ENCODE data around the gene ZFAND3. TPM values are rescaled to one million over a fixed set of nuclear protein-coding genes. Genes with fewer than 3 reads are reported as not detected.
"Not testable (repeated sequence)": the region's sequence is repeated elsewhere in the genome, so short reads cannot be mapped to it uniquely, and the experiment has no call there.

Gene ZFAND3
- total RNA-seq, 2 donors from 2014 or later: 61.1 to 83.6 TPM

DNA sequence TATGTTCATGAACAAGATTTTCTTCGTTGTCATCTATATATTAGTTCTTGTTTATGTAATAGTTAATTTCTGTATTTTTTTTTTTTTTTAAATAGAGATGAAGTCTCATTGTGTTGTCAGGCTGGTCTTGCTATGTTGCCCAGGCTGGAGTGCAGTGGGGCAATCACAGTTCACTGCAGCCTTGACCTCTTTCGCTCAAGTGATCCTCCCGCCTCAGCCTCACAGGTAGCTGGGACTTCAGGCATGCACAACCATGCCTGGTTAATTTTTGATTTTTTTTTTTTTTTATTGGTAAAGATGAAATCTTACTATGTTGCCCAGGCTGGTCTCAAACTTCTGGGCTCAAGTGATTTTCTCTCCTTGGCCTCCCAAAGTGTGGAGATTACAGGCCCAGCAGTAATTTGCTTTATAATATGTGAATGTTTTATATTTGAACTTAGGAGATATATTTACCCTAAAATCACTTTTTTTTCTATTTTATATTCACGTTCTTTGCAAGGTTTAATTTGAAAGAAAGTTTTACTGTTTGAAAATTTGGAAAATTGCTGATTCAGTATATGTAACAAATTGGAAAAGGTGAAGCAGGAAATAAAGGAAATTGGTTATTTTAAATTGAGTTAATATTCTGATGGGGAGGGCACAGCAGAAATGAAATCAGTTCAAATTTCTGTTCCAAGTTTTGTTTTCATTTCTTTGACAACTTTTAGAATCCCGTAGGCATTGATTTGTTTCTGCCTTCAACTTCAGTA lies 56.2 kb downstream of the ZFAND3 start:
- DNase-seq: no peak
- intact Hi-C loops (cut with DNase I): no loop called here
- ATAC-seq: no peak

DNA sequence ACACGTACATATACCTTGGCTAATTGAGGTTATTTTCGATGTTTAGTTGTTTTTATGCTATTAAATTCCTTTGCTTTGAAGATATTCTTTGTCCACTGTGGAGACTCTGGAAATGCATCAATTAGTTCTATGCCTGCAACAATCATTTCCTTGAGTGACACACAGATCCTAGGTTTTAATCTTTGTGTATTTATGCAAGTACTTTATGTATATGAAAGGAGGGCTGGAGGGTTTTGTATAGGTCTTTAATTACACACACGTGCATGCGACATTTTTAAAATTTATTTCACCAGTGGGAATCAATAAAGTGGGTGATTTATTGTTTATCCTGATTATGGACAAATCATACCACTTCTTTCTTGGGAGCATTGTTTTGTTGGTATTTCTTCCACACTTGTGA lies 57.3 kb downstream of the ZFAND3 start:
- ATAC-seq (no peak), DNase-seq (no peak)
- intact Hi-C loops (cut with DNase I): no loop called here

DNA sequence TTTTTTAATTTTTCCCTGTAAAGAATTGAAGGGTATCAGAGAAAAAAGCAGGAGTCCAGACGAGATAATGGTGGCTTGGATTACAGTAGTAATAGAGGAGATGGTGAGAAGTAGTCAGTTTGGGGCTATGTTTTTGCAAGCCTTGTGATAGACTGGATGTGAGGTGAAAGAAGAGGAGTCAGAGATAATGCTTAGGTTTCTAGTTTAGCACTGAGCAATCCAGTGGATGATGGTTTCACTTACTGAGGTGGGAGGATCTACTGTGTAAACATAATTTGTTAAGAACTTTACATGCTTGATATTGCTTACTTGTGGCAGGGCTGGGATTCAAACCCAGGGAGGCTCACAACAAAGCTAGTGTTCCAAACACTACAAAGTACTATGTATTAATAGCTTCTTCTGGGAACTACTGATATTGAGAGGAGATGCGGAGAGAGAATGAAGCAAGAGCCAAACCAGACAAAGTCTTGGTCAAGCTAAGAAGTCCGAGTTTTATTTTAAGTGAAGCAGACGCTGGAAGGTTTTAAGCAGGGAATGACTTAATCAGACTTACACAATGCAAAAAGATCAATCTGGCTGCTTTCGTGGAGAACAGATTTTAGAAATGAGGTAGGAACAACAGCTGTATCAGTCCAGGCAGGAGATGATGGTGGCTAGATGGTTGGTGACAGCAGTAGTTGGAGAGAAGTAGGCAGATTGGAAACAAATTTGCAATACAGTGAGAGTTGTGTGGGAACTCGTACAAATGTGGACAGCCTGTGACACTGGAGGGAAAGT lies 58.0 kb downstream of the ZFAND3 start:
- no peak for DNase-seq
- ATAC-seq: peak; percentile 23 to 61
- intact Hi-C loops (cut with DNase I): no loop called here

DNA sequence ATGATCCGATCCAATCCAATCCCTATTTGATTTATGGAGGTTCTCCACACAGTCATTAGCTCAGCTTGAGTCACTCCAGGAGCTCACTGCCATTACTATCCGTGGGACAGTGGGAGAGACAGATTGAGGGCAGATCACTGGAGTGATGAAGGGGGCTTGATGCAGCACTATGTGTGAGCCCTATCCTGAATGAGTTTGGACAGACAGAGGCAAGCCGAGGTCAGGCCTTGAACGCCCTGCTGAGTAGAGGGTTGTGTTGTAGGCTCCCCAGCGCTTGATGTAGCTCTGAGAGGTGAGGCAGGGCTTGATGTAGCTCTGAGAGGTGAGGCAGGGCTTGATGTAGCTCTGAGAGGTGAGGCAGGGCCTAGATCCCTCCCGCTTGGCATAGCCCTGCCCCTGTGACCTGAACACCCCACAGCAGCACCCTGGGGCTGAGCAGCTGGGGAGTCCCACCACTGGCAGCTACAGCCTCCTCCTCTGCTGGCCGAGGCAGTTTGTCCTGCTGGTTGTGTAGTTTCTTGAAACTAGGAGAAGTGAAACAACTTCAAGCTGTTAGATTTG lies 58.7 kb downstream of the ZFAND3 start:
- no peak for DNase-seq
- ATAC-seq: peak; percentile 30 to 39
- intact Hi-C loops (cut with DNase I): no loop called here

DNA sequence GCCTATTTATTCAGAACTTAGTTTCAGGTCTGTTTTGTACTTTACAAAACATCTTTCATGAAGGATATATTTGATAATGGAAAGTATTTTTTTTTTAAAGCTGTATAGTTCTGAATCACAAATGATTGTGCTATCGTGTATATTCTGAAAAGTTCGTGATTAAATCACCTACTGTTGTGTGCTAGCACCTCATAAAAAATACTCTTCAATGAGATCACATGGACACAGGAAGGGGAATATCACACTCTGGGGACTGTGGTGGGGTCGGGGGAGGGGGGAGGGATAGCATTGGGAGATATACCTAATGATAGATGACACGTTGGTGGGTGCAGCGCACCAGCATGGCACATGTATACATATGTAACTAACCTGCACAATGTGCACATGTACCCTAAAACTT lies 61.1 kb downstream of the ZFAND3 start:
- DNase-seq; intact Hi-C loops (cut with DNase I): not testable (repeated sequence)

DNA sequence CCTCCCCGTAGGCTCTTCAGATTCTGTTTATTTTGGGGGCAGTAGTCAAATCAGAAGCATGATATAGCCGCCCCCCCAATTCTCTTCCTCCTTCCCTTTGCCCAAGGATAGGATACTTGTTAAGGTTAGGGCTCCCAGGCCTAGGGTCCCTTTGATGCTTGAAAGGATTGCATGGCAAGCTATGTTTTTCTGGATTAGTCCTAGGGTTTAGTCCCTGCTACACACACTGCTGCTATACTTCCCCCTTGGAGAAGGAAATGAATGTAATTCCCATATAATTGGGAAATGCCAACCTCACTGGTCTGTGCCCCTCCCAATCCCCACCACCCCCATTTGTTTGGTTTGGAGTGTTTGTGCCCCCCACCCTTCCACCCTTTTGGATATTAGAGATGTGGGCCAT lies 62.8 kb downstream of the ZFAND3 start:
- DNase-seq (no peak), ATAC-seq (no peak)
- intact Hi-C loops (cut with DNase I): no loop called here

More for the DNA sequence above, 61.1 kb downstream of the ZFAND3 start:
- not testable (repeated sequence) for ATAC-seq

DNA sequence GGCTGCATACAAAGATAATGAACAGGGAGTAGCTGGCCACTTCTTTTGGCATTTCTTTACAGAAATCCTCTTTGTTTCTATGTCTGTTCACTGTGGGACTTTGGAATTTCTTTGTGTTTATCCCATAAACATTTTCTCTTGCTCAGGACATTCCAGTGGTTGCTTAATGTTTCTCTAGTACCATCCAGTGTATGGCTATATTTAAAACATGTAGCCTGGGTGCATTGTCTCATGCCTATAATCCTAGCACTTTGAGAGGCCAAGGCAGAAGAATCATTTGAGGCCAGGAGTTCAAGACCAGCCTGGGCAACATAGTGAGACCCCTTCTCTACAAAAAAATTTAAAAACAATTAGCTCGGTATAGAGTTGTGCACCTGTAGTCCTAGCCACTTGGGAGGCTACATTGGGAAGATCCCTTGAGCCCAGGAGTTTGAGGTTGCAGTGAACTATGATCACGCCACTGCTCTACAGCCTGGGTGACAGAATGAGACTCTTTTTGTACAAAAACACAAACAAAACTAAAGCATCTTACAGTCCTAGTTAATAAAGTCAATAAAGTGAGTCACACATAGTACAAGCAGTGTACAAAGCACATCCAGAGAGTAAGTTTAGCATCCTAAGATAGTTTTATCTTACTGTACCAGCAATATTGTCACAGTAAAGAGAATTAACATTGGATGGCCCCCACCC lies 63.3 kb downstream of the ZFAND3 start:
- ATAC-seq: peak in 1 of 2 donors; percentile 11
- intact Hi-C loops (cut with DNase I): no loop called here
- DNase-seq: no peak

DNA sequence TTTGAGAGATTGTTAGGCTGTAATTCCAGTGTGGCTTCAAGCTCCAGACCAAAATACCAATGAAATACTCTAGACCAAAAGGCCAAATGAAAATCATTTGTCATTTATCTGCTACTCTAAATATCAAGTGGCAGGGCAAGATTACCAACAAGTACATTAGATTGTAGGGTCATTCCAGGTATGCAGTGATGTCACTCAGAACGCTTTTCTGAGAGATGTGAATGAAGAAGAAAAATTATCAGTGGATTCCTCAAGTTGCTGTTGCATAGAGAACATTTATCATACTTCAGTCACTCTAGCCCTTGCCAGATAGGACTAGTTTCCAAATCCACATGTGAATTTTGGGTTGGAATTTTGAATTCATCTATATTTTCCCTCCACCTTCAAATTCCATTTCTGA lies 65.0 kb downstream of the ZFAND3 start:
- DNase-seq (no peak), ATAC-seq (peak in 1 of 2 donors; percentile 40)
- intact Hi-C loops (cut with DNase I): no loop called here

DNA sequence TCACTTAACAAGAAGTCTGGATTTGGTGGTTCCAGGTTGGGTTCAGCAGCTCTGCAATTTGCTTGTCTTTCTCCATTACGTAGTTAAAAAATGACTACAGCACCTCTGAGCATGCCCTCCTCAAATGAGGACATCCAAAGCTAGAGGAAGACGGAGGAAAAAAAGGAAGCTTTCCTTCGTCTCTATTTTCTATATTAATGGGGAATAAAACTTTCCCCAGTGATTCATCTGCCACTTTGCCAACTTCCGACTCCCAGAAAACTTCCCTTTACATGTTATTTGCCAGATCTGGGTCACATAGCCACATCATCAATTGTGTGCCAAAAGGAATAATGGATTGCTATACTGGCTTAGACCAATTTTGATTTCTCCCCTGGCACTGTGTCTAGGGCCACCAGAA lies 69.5 kb downstream of the ZFAND3 start:
- intact Hi-C loops (cut with DNase I): no loop called here
- peak in 1 of 2 donors; percentile 29 for ATAC-seq
- no peak for DNase-seq

DNA sequence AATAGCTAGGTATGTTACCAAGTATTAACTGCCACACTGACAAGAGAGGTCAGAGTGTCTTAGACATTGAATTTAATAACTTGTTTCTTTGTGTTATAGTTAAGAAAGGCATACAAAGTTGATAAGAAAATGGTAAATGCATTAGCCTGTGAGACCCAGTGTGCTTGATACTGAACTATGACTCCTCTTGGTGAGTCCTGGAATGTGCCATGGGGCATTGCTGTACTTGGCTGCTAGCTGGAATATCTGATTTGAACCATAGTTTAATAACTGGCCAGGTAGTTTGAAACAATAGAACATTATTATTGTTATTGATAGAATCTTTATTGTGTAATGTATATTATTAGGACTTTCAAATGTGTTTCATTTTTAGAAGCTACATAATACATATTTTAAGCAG lies 70.0 kb downstream of the ZFAND3 start:
- peak in 1 of 2 donors; percentile 47 for ATAC-seq
- DNase-seq: no peak
- intact Hi-C loops (cut with DNase I): no loop called here

DNA sequence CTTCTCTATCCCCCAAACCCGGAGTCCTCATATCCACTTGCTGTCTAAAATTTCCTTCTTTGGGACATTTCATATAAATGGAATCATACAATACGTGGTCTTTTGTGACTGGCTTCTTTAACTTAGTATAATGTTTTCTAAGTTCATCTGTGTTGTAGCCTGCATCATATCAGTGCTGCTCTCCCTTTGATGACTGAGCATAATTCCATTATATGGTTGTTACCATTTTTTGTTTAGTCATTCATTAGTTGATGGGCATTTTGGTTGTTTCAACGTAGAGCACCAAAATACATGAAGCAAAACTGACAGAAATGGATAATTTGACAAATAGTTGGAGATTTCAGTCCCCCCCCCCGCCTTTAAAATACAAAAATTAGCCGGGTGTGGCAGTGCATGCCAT lies 71.5 kb downstream of the ZFAND3 start:
- ATAC-seq: no peak
- intact Hi-C loops (cut with DNase I): no loop called here
- no peak for DNase-seq

DNA sequence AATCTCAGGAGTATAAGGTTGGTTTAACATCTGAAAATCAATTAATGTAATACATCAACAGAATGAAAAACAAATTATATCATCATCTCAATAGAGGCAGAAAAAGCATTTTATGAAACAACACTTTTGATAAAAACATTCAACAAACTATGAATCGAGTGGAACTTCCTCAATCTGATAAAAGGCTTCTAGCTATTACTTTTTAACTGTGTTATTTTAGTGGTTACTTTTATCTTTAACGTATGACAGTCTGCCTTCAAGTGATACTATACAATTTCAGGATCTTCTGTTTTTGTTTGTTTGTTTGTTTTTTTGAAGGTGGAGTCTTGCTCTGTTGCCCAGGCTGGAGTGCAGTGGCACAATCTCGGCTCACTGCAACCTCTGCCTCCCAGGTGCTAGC lies 73.7 kb downstream of the ZFAND3 start:
- intact Hi-C loops (cut with DNase I): no loop called here
- ATAC-seq: no peak
- no peak for DNase-seq

DNA sequence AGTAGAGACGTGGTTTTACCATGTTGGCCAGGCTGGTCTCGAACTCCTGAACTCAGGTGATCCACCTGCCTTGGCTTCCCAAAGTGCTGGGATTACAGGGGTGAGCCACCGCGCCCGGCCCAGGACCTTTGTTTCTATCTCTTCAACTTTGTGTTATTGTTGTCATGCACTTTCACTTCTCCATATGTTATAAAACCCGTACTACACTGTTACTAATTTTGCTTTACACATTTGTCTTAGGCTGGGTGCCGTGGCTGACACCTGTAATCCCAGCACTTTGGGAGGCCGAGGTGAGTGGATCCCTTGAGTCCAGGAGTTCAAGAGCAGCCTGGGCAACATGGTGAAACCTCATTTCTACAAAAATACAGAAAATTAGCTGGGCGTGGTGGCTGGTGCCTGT lies 74.2 kb downstream of the ZFAND3 start:
- DNase-seq; intact Hi-C loops (cut with DNase I); ATAC-seq: not testable (repeated sequence)

DNA sequence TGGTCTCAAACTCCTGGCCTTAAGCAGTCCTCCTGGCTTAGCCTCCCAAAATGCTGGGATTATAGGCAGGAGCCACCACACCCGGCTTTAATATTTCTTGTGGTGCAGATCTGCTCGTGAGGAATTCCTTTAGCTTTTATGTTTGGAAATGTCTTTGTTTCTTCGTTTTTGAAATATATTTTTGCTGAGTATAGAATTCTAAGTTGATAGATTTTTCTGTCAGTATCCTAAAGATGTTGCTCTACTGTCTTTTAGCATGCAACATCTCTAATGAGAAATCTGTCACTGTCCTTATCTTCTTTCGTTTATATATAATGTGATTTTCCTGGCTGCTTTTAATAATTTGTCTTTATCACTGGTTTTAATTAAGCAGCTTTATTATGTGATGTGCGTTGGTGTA lies 75.1 kb downstream of the ZFAND3 start:
- DNase-seq (no peak), ATAC-seq (no peak)
- intact Hi-C loops (cut with DNase I): no loop called here

DNA sequence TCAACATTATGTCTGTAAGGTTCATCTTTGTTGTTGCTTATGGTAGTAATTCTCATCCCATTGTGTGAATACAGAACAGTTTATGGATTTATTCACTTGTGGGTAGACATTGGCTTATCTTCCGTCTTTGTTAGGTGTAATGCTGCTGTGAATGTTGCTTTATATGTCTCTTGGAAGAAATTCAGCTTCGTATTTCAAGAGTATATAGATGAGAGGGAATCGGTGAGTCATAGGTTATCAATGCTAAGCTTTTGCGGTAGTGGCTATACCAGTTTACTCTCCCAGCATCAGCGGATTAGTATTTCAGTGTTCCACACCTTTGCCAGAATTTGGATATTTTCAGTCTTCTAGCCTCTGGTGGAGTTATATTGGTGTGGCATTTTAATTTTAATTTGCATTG lies 77.8 kb downstream of the ZFAND3 start:
- ATAC-seq: no peak
- no peak for DNase-seq
- intact Hi-C loops (cut with DNase I): no loop called here

DNA sequence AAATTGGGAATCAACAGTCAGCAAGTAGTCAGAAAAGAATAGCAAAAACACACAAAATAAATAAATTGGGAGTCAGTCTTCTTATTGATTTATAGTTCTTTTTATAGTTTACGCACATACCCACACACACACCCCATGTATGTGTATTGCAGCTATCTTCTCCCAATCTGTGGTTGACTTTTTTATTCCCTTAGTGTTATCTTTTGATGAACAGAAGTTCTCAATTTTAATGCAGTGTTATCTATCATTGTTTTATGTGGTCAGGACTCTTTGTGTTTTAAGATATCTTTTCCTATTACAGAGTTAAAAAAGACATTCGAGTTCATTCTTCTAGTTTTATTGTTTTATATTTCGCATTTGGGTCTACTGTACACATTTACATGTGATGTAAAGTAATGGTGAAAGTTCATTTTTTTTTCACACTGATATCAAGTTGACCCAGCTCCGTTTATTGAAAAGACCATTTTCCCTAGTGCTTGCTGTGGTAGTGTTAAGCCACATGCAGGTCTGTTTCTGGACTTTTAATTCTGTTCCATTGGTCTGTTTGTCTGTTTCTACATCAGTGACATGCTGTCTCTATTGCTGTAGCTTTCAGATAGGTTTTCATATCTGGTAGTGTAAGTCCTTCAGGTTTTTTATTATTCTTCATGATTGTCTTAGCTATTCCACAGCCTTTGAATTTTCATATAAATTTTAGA lies 78.4 kb downstream of the ZFAND3 start:
- intact Hi-C loops (cut with DNase I): no loop called here
- no peak for DNase-seq
- no peak for ATAC-seq

DNA sequence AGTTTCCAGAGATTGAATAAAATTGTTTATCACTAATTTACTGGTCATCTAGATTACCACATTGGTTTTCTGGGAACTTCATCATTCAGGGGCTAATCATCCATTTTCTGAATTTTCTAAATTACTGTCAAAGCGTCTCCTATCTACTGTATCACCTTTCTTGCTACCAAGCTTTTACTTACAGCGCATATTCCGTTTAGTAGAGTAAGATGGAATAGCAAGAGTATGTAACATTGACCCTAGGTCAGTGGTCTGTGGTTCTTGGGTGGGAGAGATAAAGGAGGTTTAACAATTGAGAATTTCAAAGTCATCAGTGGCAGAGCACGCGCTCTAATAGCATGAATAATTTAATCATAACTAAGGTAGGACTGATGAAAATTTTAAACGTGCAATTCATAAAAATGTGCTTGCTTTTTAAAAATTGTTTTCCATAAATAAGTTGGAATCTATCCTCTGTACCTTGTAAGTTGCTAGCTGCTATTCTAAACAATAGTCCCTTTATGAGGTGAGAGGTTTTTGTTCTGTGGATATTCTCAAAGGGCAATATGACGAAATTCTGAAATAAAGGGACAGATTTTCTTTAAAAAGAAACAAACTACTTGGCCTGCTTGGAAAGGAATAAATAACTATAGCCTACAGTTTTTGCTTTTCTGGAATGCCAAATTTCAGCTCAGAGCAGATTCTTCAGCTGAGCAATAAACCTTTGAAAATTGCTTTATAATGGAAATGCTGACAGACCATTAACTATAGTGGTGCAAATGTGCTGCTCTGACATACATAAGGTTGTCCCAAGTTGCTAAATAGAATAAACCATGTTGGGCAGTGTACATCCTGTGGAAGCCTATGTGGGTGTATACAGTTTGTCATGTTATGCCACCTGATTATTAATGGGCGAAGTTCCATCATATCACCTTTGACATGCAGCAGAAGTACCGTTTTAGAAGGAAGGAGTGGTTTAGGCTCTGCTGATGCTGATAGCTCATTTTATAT lies 84.1 kb downstream of the ZFAND3 start:
- ATAC-seq (no peak), DNase-seq (no peak)
- intact Hi-C loops (cut with DNase I): no loop called here

DNA sequence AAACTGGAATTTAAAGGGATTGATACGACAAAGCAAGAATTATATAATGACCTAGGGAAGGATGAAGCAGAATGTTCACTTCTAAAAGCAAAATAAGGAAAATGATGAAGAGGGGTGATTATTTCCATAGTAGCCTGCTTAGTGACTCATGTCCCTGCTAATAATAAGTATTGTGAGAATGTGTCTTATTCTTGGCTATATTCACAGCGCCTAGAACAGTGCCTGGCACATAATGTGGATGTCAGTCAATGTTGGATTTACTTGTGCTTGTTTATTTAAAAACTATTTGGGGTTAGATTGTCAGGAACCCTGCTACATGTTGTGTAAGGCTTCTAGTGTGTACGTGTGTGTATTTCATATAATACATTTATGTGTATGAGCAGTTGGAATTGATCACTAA lies 85.1 kb downstream of the ZFAND3 start:
- intact Hi-C loops (cut with DNase I): no loop called here
- ATAC-seq (peak in 1 of 2 donors; percentile 41), DNase-seq (no peak)

Data from left cardiac atrium (tissue), 4 donors.